H1 (cell line): Measurements from ENCODE around the gene BSN.

Source experiments
- ATF3 ChIP-seq: IDR thresholded peaks from 2 replicates; pipeline ENCODE4 v1.6.1; 2011; ENCODE audit warnings: low read depth, mild to moderate bottlenecking, low read length; ENCODE audit not compliant: insufficient read depth
- CEBPB ChIP-seq: IDR thresholded peaks from 2 replicates; pipeline ENCODE4 v1.6.1; 2012; ENCODE audit warnings: low read depth, low read length
- EGR1 ChIP-seq: IDR thresholded peaks from 2 replicates; pipeline ENCODE4 v1.6.1; 2011; ENCODE audit warnings: low read depth, low read length, borderline replicate concordance
- EZH2 ChIP-seq: fragments of 200-600 bp; sonication (generic); IDR thresholded peaks from 2 replicates; pipeline ENCODE4 v1.7.1; 2012; ENCODE audit warnings: low read depth, mild to moderate bottlenecking, moderate library complexity, low read length, inconsistent platforms; ENCODE audit not compliant: severe bottlenecking
- GABPA ChIP-seq: IDR thresholded peaks from 2 replicates; pipeline ENCODE4 v1.6.1; 2011; ENCODE audit warnings: mild to moderate bottlenecking, low read length, moderate library complexity, borderline replicate concordance; ENCODE audit not compliant: insufficient read depth
- GTF2F1 ChIP-seq: IDR thresholded peaks from 2 replicates; pipeline ENCODE4 v1.6.1; 2012; ENCODE audit warnings: low read depth, low read length, improper control_type of control experiment, borderline replicate concordance
- KDM5A ChIP-seq: fragments of 200-600 bp; IDR thresholded peaks from 2 replicates; pipeline ENCODE4 v1.7.1; 2012; ENCODE audit warnings: mild to moderate bottlenecking, low read length, inconsistent platforms, mixed read lengths
- POLR2A ChIP-seq, 2 experiments: IDR thresholded peaks; 1 replicate in 1 of 2; 2 replicates in 1 of 2; pipeline ENCODE4 v1.6.1; 2011; ENCODE audit warnings: low read depth in 2 of 2, low read length in 2 of 2, mild to moderate bottlenecking in 2 of 2; ENCODE audit errors: control extremely low read depth in 1 of 2
- RFX5 ChIP-seq: IDR thresholded peaks from 2 replicates; pipeline ENCODE4 v1.6.1; 2011; ENCODE audit warnings: low read depth, low read length, improper control_type of control experiment, borderline replicate concordance
- RNF2 ChIP-seq: fragments of 200-900, 300-1000 bp; sonication (generic); IDR thresholded peaks from 2 replicates; pipeline ENCODE4 v1.7.1; 2016; ENCODE audit warnings: borderline replicate concordance, low read depth, mild to moderate bottlenecking, antibody characterized with exemption, low read length; ENCODE audit not compliant: poor library complexity, severe bottlenecking; ENCODE audit errors: missing control alignments
- TAF1 ChIP-seq: IDR thresholded peaks from 2 replicates; pipeline ENCODE4 v1.6.1; 2011; ENCODE audit warnings: mild to moderate bottlenecking, low read depth, low read length
- TBP ChIP-seq: IDR thresholded peaks from 2 replicates; pipeline ENCODE4 v1.6.1; 2011; ENCODE audit warnings: low read depth, low read length, improper control_type of control experiment
- ZNF274 ChIP-seq: IDR thresholded peaks from 2 replicates; pipeline ENCODE4 v1.7.0; 2012; ENCODE audit warnings: low read length, borderline replicate concordance; ENCODE audit errors: extremely low read depth
- TF ChIP-seq, protein P1 (sequence below), 3 experiments: IDR thresholded peaks; 1 replicate in 2 of 3; 2 replicates in 1 of 3; pipeline versions ENCODE4 v1.5.1 to v1.6.1; 2011; ENCODE audit warnings: low read length in 3 of 3, mild to moderate bottlenecking in 3 of 3, inconsistent platforms in 2 of 3, low read depth in 1 of 3, moderate library complexity in 1 of 3; ENCODE audit not compliant: insufficient read depth in 1 of 3; ENCODE audit errors: control extremely low read depth in 1 of 3

DNA sequence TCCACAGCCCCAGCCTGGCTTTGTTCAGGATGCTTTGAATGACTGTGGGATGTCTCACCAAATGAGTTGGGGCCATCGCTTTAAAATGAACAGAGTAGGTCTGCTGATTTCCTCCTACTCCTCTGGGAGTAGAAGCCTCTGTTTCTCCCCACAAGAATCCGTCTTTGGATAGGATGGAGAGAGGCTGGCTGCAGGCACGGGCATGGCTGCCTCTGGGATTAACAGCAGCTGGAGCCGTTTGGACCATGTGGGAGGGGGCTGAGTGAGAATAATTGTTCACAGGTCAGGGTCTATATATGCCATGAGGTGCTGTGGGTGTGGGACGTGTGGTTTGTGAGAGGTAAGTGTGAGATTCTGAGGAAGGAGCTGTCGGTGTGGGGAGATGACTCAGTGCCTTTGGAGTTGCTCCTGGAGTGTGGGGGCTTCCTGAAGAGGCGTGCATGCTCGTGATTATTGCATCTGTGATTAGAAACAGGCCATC lies 71.9 kb downstream of the BSN start:
- TF ChIP-seq, protein P1, sequence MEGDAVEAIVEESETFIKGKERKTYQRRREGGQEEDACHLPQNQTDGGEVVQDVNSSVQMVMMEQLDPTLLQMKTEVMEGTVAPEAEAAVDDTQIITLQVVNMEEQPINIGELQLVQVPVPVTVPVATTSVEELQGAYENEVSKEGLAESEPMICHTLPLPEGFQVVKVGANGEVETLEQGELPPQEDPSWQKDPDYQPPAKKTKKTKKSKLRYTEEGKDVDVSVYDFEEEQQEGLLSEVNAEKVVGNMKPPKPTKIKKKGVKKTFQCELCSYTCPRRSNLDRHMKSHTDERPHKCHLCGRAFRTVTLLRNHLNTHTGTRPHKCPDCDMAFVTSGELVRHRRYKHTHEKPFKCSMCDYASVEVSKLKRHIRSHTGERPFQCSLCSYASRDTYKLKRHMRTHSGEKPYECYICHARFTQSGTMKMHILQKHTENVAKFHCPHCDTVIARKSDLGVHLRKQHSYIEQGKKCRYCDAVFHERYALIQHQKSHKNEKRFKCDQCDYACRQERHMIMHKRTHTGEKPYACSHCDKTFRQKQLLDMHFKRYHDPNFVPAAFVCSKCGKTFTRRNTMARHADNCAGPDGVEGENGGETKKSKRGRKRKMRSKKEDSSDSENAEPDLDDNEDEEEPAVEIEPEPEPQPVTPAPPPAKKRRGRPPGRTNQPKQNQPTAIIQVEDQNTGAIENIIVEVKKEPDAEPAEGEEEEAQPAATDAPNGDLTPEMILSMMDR (IDR thresholded peaks at IDR 0.05; ENCODE audit: control extremely low read depth in 1 of 3, insufficient read depth in 1 of 3, low read depth in 1 of 3, low read length in 3 of 3), result no peak
- TF ChIP-seq EZH2, result no peak
- no peak for TF ChIP-seq RNF2
- TF ChIP-seq ZNF274, result no peak
- TF ChIP-seq GABPA, result no peak
- no peak for TF ChIP-seq KDM5A
- TF ChIP-seq RFX5, result no peak
- TF ChIP-seq CEBPB, result no peak
- TF ChIP-seq ATF3, result no peak
- no peak for TF ChIP-seq POLR2A (IDR thresholded peaks at IDR 0.05; ENCODE audit: control extremely low read depth in 1 of 2, low read depth in 2 of 2, low read length in 2 of 2)
- no peak for TF ChIP-seq TBP
- no peak for TF ChIP-seq GTF2F1
- no peak for TF ChIP-seq EGR1
- no peak for TF ChIP-seq TAF1
